ENCODE data around the gene TPMT. TPM values are rescaled to one million over a fixed set of nuclear protein-coding genes. Genes with fewer than 3 reads are reported as not detected.
A peak's percentile ranks its signal among the peaks of the same experiment; 100 is the strongest.

Gene TPMT
- 10 to 100 TPM; 20.6 to 24.8 (median 24.0) TPM for polyA plus RNA-seq

GRCh38 chr6:18154507-18155149 lies at the start of gene TPMT:
Gene TPMT, minus strand, starts transcription at chr6:18155077. Its CDS starts 5,950 bp downstream, at chr6:18149127.
- Mint-ChIP-seq H3K27ac (peak within 1 kb of the TSS; percentile 95 to 100 (median 99)), H3K4me1 (peaks cover 26 to 32% of the 10 kb centered on the region in 2 donors), H3K27me3 (ENCODE audit: low read depth in 3 of 3) (peaks cover 0 to 7% (median 2%) of the 10 kb centered on the region in 3 donors), H3K36me3 (peaks cover 0 to 4% (median 3%) of the 10 kb centered on the region in 3 donors), H3K4me3 (peak within 1 kb of the TSS; percentile 99), H3K9me3 (no peaks in the 10 kb centered on the region)
- DNase-seq: peak in 1 of 3 donors; percentile 1

DNA sequence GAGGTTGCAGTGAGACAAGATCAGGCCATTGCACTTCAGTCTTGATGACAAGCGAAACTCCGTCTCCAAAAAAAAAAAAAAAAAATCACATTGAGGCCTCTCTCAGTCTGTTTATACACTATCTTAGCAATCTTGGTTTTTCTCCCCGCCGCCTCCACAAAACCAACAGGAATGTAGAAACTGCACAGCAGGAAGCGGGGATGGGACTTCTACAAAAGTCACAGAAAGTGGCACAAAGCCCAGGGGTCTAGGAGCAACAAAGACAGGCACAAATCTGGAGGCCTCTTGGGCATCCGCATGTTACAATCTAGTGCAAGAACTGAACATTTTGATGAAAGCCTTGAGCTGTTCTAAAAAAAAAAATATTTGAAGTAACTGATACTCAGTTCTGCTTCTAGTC lies 48.9 kb upstream of the TPMT start:
- no peak for DNase-seq
- H3K4me1 Mint-ChIP-seq: no peaks in the 10 kb centered on the region
- H3K36me3 Mint-ChIP-seq: peaks cover 24 to 62% (median 35%) of the 10 kb centered on the region in 3 donors
- peaks cover 0 to 3% (median 0%) of the 10 kb centered on the region in 3 donors for H3K27me3 Mint-ChIP-seq (ENCODE audit: low read depth in 3 of 3)
- no peak overlapping the region for H3K27ac Mint-ChIP-seq
- no peak overlapping the region for H3K4me3 Mint-ChIP-seq
- H3K9me3 Mint-ChIP-seq: no peaks in the 10 kb centered on the region

DNA sequence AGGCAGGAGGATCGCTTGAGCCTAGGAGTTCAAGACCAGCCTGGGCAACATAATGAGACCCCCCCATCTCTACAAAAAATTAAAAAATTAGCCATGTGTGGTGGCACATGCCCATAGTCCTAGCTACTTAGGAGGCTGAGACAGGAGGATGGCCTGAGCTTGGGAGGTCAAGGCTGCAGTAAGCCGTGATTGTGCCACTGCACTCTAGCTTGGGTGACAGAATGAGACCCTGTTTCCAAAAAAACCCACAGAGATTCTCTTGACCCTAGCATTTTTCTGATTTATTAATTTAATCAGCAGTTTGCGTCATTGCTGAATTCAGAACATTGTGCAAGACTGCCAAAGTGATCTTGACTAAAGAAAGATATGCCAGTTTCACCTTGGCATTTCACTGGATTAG lies 37.1 kb upstream of the TPMT start:
- Mint-ChIP-seq H3K36me3 (peaks cover 7 to 37% (median 36%) of the 10 kb centered on the region in 3 donors), H3K4me1 (no peaks in the 10 kb centered on the region), H3K27me3 (ENCODE audit: low read depth in 3 of 3) (no peaks in the 10 kb centered on the region), H3K4me3 (no peak overlapping the region), H3K27ac (no peak overlapping the region), H3K9me3 (no peaks in the 10 kb centered on the region)
- DNase-seq: no peak

DNA sequence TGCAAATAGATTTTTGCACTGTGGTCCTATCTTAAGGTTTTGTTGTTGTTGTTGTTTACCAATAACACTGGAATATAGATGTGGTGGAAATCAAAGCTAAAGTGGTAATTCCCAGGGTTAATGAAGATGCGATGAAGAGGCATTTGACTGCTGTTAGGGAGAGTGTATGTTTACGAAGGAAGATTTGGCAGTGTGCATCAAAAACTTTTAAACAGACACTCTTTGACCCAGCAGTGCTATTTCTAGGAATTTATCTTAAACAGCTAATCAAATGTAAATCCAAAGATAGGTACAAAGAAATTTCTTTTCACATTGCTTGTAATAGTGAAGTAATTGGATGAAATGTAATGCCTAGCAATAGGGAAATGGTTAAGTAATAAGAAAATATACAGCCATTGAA lies 34.3 kb upstream of the TPMT start:
- H3K27me3 Mint-ChIP-seq (ENCODE audit: low read depth in 3 of 3): no peaks in the 10 kb centered on the region
- H3K4me1 Mint-ChIP-seq: no peaks in the 10 kb centered on the region
- H3K36me3 Mint-ChIP-seq: peaks cover 9 to 33% (median 30%) of the 10 kb centered on the region in 3 donors
- H3K9me3 Mint-ChIP-seq: no peaks in the 10 kb centered on the region
- no peak overlapping the region for H3K27ac Mint-ChIP-seq
- H3K4me3 Mint-ChIP-seq: no peak overlapping the region
- no peak for DNase-seq

- H3K27ac Mint-ChIP-seq: no peak overlapping the region
- H3K36me3 Mint-ChIP-seq: peaks cover 9 to 40% (median 34%) of the 10 kb centered on the region in 3 donors
- DNase-seq: no peak
These were observed 32.8 kb upstream of the TPMT start for GRCh38 chr6:18187701-18188100.

GRCh38 chr6:18186540-18187250 lies 31.8 kb upstream of the TPMT start:
- no peaks in the 10 kb centered on the region for H3K4me1 Mint-ChIP-seq
- no peaks in the 10 kb centered on the region for H3K27me3 Mint-ChIP-seq (ENCODE audit: low read depth in 3 of 3)
- H3K9me3 Mint-ChIP-seq: no peaks in the 10 kb centered on the region
- H3K36me3 Mint-ChIP-seq: peaks cover 15 to 39% (median 38%) of the 10 kb centered on the region in 3 donors
- no peak for DNase-seq
- no peak overlapping the region for H3K27ac Mint-ChIP-seq
- no peak overlapping the region for H3K4me3 Mint-ChIP-seq

More at GRCh38 chr6:18187701-18188100, 32.8 kb upstream of the TPMT start:
- no peak overlapping the region for H3K4me3 Mint-ChIP-seq
- no peaks in the 10 kb centered on the region for H3K4me1 Mint-ChIP-seq
- H3K9me3 Mint-ChIP-seq: no peaks in the 10 kb centered on the region
- no peaks in the 10 kb centered on the region for H3K27me3 Mint-ChIP-seq (ENCODE audit: low read depth in 3 of 3)

DNA sequence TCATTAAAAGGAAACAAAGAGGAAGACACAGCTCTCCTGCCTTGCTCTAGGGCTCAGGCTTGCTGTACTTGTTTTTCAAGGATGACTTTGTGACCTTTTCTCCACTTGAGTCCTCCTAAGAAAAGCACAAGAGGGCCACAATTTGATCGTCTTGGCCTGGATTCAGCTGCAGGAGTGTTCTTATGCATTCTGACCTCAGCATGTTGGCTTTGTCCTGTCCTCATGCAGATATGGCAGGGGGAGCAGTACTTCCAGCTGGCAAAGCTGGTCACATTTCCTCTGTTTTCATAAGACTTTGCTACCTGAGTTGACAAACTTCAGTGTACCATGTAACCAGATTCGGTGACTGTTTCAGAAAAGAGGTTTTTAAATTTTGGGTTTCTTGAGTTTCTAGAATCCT lies 31.2 kb upstream of the TPMT start:
- no peak for DNase-seq
- Mint-ChIP-seq H3K27ac (no peak overlapping the region), H3K9me3 (no peaks in the 10 kb centered on the region), H3K4me1 (no peaks in the 10 kb centered on the region), H3K4me3 (no peak overlapping the region), H3K36me3 (peaks cover 13 to 38% (median 36%) of the 10 kb centered on the region in 3 donors), H3K27me3 (ENCODE audit: low read depth in 3 of 3) (no peaks in the 10 kb centered on the region)

DNA sequence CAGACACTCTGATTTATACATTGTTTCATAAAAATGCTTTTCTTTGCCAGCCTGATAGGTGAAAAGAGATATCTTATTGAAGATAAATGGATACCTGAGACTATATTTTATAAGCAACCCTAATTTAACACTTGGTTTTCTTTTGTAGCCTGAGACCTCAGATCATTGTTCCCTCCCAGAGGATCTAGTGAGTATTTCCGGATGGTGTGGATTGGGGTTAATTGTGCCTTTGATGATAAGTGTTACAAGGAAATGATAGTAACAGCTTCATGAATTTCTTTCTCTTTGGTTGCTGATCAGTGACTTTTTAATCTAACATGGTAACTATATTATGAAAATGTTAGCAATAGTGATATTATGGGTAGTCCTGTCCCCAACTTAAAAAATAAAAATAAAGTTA lies 30.7 kb upstream of the TPMT start:
- no peak for DNase-seq
- Mint-ChIP-seq H3K4me1 (no peaks in the 10 kb centered on the region), H3K9me3 (no peaks in the 10 kb centered on the region), H3K27ac (no peak overlapping the region), H3K36me3 (peaks cover 13 to 40% (median 38%) of the 10 kb centered on the region in 3 donors), H3K4me3 (no peak overlapping the region), H3K27me3 (ENCODE audit: low read depth in 3 of 3) (no peaks in the 10 kb centered on the region)

- Mint-ChIP-seq H3K4me1 (no peaks in the 10 kb centered on the region), H3K27me3 (ENCODE audit: low read depth in 3 of 3) (no peaks in the 10 kb centered on the region), H3K36me3 (peaks cover 15 to 43% (median 35%) of the 10 kb centered on the region in 3 donors), H3K4me3 (no peak overlapping the region), H3K9me3 (no peaks in the 10 kb centered on the region), H3K27ac (no peak overlapping the region)
- DNase-seq: no peak
These were observed 28.9 kb upstream of the TPMT start for GRCh38 chr6:18183766-18184165.

GRCh38 chr6:18182568-18182967 lies 27.7 kb upstream of the TPMT start:
- Mint-ChIP-seq H3K4me1 (no peaks in the 10 kb centered on the region), H3K27me3 (ENCODE audit: low read depth in 3 of 3) (no peaks in the 10 kb centered on the region), H3K4me3 (no peak overlapping the region), H3K27ac (peak overlapping the region in 1 of 6 donors; percentile 5), H3K9me3 (no peaks in the 10 kb centered on the region), H3K36me3 (peaks cover 17 to 44% (median 32%) of the 10 kb centered on the region in 3 donors)
- DNase-seq: no peak

- DNase-seq: no peak
- peaks cover 16 to 48% (median 44%) of the 10 kb centered on the region in 3 donors for H3K36me3 Mint-ChIP-seq
- H3K27ac Mint-ChIP-seq: peak overlapping the region in 1 of 6 donors; percentile 78
- H3K9me3 Mint-ChIP-seq: no peaks in the 10 kb centered on the region
- H3K4me1 Mint-ChIP-seq: peaks cover 3 to 11% of the 10 kb centered on the region in 2 donors
- H3K4me3 Mint-ChIP-seq: no peak overlapping the region
- no peaks in the 10 kb centered on the region for H3K27me3 Mint-ChIP-seq (ENCODE audit: low read depth in 3 of 3)
These were observed 25.0 kb upstream of the TPMT start for GRCh38 chr6:18179770-18180356.

GRCh38 chr6:18178960-18179615 lies 24.2 kb upstream of the TPMT start:
- no peaks in the 10 kb centered on the region for H3K9me3 Mint-ChIP-seq
- peaks cover 3 to 11% of the 10 kb centered on the region in 2 donors for H3K4me1 Mint-ChIP-seq
- no peak for DNase-seq
- no peak overlapping the region for H3K4me3 Mint-ChIP-seq
- peak overlapping the region in 1 of 6 donors; percentile 78 for H3K27ac Mint-ChIP-seq
- H3K27me3 Mint-ChIP-seq (ENCODE audit: low read depth in 3 of 3): no peaks in the 10 kb centered on the region
- peaks cover 14 to 55% (median 50%) of the 10 kb centered on the region in 3 donors for H3K36me3 Mint-ChIP-seq

DNA sequence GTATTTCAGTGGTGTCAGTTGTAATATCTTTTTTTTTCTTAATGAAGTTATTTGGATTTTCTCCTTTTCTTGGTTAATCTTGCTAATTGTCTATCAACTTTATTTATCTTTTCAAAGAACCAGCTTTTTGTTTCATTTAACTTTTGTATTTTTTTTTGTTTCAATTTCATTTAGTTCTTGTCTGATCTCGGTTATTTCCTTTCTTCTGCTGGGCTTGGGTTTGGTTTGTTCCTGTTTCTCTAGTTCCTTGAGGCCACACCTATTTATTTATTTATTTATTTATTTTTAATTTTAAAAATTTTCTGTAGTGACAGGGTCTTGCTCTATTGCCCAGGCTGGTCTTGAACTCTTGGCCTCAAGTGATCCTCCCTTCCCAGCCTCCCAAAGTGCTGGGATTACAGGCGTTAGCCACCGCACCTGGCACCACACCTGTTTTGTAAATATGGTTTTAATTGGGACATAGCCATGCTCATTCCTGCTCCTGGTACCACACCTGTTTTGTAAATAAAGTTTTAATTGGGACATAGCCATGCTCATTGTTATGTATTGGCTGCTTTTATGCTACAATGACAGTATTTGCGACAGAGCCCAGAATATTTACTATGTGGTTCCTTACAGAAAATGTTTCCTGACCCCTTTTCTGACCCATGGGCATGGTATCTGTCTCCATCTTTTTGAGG lies 22.5 kb upstream of the TPMT start:
- H3K27ac Mint-ChIP-seq: no peak overlapping the region
- no peak overlapping the region for H3K4me3 Mint-ChIP-seq
- H3K9me3 Mint-ChIP-seq: no peaks in the 10 kb centered on the region
- no peak for DNase-seq
- H3K4me1 Mint-ChIP-seq: peaks cover 3 to 11% of the 10 kb centered on the region in 2 donors
- H3K36me3 Mint-ChIP-seq: peaks cover 18 to 53% (median 49%) of the 10 kb centered on the region in 3 donors
- H3K27me3 Mint-ChIP-seq (ENCODE audit: low read depth in 3 of 3): no peaks in the 10 kb centered on the region

Measured in immature natural killer cell (primary cell).